HEK293 (cell line): Measurements from ENCODE around the gene LAMP1.
"Not testable (repeated sequence)": the region's sequence is repeated elsewhere in the genome, so short reads cannot be mapped to it uniquely, and the experiment has no call there.

Source experiments
- CTCF ChIA-PET: fragments of 350-600 bp; formaldehyde crosslinking; extraction: SDS; loops from one replicate; lab custom pipeline; 2021; ENCODE audit warnings: antibody characterized with exemption; lab: Yijun Ruan, JAX
- POLR2A ChIA-PET: fragments of 300-600 bp; formaldehyde crosslinking; extraction: SDS; loops from one replicate; lab custom pipeline; 2020; ENCODE audit warnings: antibody characterized with exemption, inconsistent platforms; lab: Yijun Ruan, JAX
- H3K27ac ChIP-seq: fragments of 200-500 bp; sonication (Bioruptor generic); 2 replicates; pipeline ENCODE4 v1.5.1; 2014; ENCODE audit warnings: low read depth, low read length, control low read depth, inconsistent platforms; ENCODE audit errors: extremely low read depth
- H3K36me3 ChIP-seq, 2 experiments: fragments of 200-500 bp in 1 of 2; sonication (Bioruptor generic) in 1 of 2; 1 replicate in 1 of 2; 2 replicates in 1 of 2; pipeline ENCODE4 v1.5.1; 2014 to 2017; ENCODE audit warnings: inconsistent platforms in 2 of 2, low read length in 2 of 2; ENCODE audit not compliant: control insufficient read depth in 2 of 2, insufficient read depth in 1 of 2
- H3K4me1 ChIP-seq: fragments of 200-500 bp; sonication (Bioruptor generic); 2 replicates; pipeline ENCODE4 v1.5.1; 2014; ENCODE audit warnings: mild to moderate bottlenecking, low read length, inconsistent platforms; ENCODE audit not compliant: control insufficient read depth, insufficient read depth
- H3K4me3 ChIP-seq: 2 replicates; pipeline ENCODE4 v1.5.1; 2011; ENCODE audit warnings: low read depth, mild to moderate bottlenecking, control low read depth, low read length, moderate library complexity
- H3K9me3 ChIP-seq: fragments of 200-500 bp; sonication (Bioruptor generic); 2 replicates; pipeline ENCODE4 v1.5.1; 2014; ENCODE audit warnings: low read depth, low read length, inconsistent platforms; ENCODE audit not compliant: control insufficient read depth, insufficient read depth
- FEZF1 ChIP-seq: fragments of 450-650 bp; formaldehyde crosslinking; IDR thresholded peaks from 2 replicates; pipeline ENCODE4 v1.5.1; 2016; ENCODE audit warnings: missing biosample characterization, missing genetic modification characterization
- INSM2 ChIP-seq: fragments of 450-650 bp; formaldehyde crosslinking; IDR thresholded peaks from 2 replicates; pipeline ENCODE4 v1.5.1; 2016; ENCODE audit warnings: missing biosample characterization, missing genetic modification characterization
- MEIS1 ChIP-seq: sonication (generic); formaldehyde crosslinking; IDR thresholded peaks from 2 replicates; pipeline ENCODE4 v1.8.1; 2022; ENCODE audit warnings: missing genetic modification reagents, mild to moderate bottlenecking, borderline replicate concordance
- MYNN ChIP-seq: fragments of 450-650 bp; formaldehyde crosslinking; IDR thresholded peaks from 2 replicates; pipeline ENCODE4 v1.5.1; 2016; ENCODE audit warnings: missing biosample characterization, missing genetic modification characterization, borderline replicate concordance
- RBAK ChIP-seq: fragments of 450-650 bp; formaldehyde crosslinking; IDR thresholded peaks from 2 replicates; pipeline ENCODE4 v1.5.1; 2016; ENCODE audit warnings: missing biosample characterization, missing genetic modification characterization
- SALL2 ChIP-seq: fragments of 450-650 bp; formaldehyde crosslinking; IDR thresholded peaks from 2 replicates; pipeline ENCODE4 v1.5.0; 2017; ENCODE audit warnings: missing biosample characterization, mild to moderate bottlenecking, missing genetic modification characterization, borderline replicate concordance
- TSHZ1 ChIP-seq: fragments of 450-650 bp; formaldehyde crosslinking; IDR thresholded peaks from 2 replicates; pipeline ENCODE4 v1.5.1; 2016; ENCODE audit warnings: missing biosample characterization, missing genetic modification characterization, borderline replicate concordance
- ZBTB20 ChIP-seq: fragments of 450-650 bp; formaldehyde crosslinking; IDR thresholded peaks from 2 replicates; pipeline ENCODE4 v1.5.1; 2016; ENCODE audit warnings: missing biosample characterization, missing genetic modification characterization
- ZNF112 ChIP-seq: fragments of 450-650 bp; formaldehyde crosslinking; IDR thresholded peaks from 2 replicates; pipeline ENCODE4 v1.5.0; 2017; ENCODE audit warnings: missing biosample characterization, missing genetic modification characterization
- ZNF175 ChIP-seq: fragments of 450-650 bp; formaldehyde crosslinking; IDR thresholded peaks from 2 replicates; pipeline ENCODE4 v1.5.1; 2016; ENCODE audit warnings: missing biosample characterization, missing genetic modification characterization
- ZNF335 ChIP-seq: fragments of 450-650 bp; formaldehyde crosslinking; conservative IDR thresholded peaks from 2 replicates; pipeline ENCODE4 v1.5.1; 2016; ENCODE audit warnings: missing biosample characterization, missing genetic modification characterization
- ZNF391 ChIP-seq: fragments of 450-650 bp; formaldehyde crosslinking; IDR thresholded peaks from 2 replicates; pipeline ENCODE4 v1.5.1; 2016; ENCODE audit warnings: low read depth, missing biosample characterization, missing genetic modification characterization, borderline replicate concordance
- ZNF449 ChIP-seq: fragments of 450-650 bp; formaldehyde crosslinking; IDR thresholded peaks from 2 replicates; pipeline ENCODE4 v1.5.1; 2017; ENCODE audit warnings: missing biosample characterization, mild to moderate bottlenecking, missing genetic modification characterization, moderate library complexity
- ZNF48 ChIP-seq: fragments of 450-650 bp; formaldehyde crosslinking; IDR thresholded peaks from 2 replicates; pipeline ENCODE4 v1.5.1; 2016; ENCODE audit warnings: missing biosample characterization, missing genetic modification characterization
- ZNF549 ChIP-seq: fragments of 450-650 bp; IDR thresholded peaks from 2 replicates; pipeline ENCODE4 v1.5.1; 2018; ENCODE audit warnings: missing biosample characterization, missing genetic modification characterization, mild to moderate bottlenecking, inconsistent platforms, moderate library complexity
- ZNF747 ChIP-seq: fragments of 450-650 bp; formaldehyde crosslinking; IDR thresholded peaks from 2 replicates; pipeline ENCODE4 v1.5.1; 2016; ENCODE audit warnings: missing biosample characterization, missing genetic modification characterization
- ZNF785 ChIP-seq: fragments of 450-650 bp; formaldehyde crosslinking; IDR thresholded peaks from 2 replicates; pipeline ENCODE4 v1.5.1; 2016; ENCODE audit warnings: missing biosample characterization, missing genetic modification characterization
- ZNF830 ChIP-seq: fragments of 450-650 bp; IDR thresholded peaks from 2 replicates; pipeline ENCODE4 v1.5.0; 2018; ENCODE audit warnings: missing biosample characterization, missing genetic modification characterization, low read depth, mild to moderate bottlenecking, moderate library complexity

LAMP1 gene

GRCh38 chr13:113258321-113259054 lies 38.6 kb upstream of the LAMP1 start (continued):
- TF ChIP-seq MYNN (tag by site-specific recombination): no peak
- TF ChIP-seq, all 188 proteins: peak for 0

- ChIA-PET CTCF (no interaction called here), POLR2A (no interaction called here)
- H3K27ac ChIP-seq: no peak overlapping the region
- H3K36me3 ChIP-seq: peaks cover 11 to 48% of the 10 kb centered on the region in 2 experiments; a peak in 2 of 3 replicates
- TF ChIP-seq ZNF549 (tag by site-specific recombination): no peak
- TF ChIP-seq MEIS1 (CRISPR knock-in tag): no peak
- H3K4me1 ChIP-seq: no peaks in the 10 kb centered on the region
- no peaks in the 10 kb centered on the region for H3K9me3 ChIP-seq
- H3K4me3 ChIP-seq: no peak overlapping the region
Measured at GRCh38 chr13:113260996-113261395, 36.0 kb upstream of the LAMP1 start.

GRCh38 chr13:113263016-113263415 lies 34.0 kb upstream of the LAMP1 start:
- POLR2A ChIA-PET, H3K4me1 ChIP-seq, H3K9me3 ChIP-seq, CTCF ChIA-PET, H3K27ac ChIP-seq, H3K4me3 ChIP-seq: not testable (repeated sequence)
- H3K36me3 ChIP-seq: peaks cover under 1 to 37% of the 10 kb centered on the region in 2 experiments; a peak in 2 of 3 replicates

GRCh38 chr13:113267642-113268405 lies 29.2 kb upstream of the LAMP1 start:
- Histone ChIP-seq H3K9me3 (no peaks in the 10 kb centered on the region), H3K36me3 (peaks cover 0 to 8% of the 10 kb centered on the region in 2 experiments; a peak in 1 of 3 replicates), H3K4me1 (no peaks in the 10 kb centered on the region), H3K27ac (no peak overlapping the region), H3K4me3 (no peak overlapping the region)
- no peak for TF ChIP-seq ZNF830 (tag by site-specific recombination)
- no peak for TF ChIP-seq FEZF1 (tag by site-specific recombination)
- no peak for TF ChIP-seq TSHZ1 (tag by site-specific recombination)
- TF ChIP-seq SALL2 (tag by site-specific recombination): no peak
- TF ChIP-seq ZBTB20 (tag by site-specific recombination): no peak
- no peak for TF ChIP-seq ZNF747 (tag by site-specific recombination)
- TF ChIP-seq ZNF48 (tag by site-specific recombination): no peak
- TF ChIP-seq ZNF175 (tag by site-specific recombination): no peak
- no peak for TF ChIP-seq ZNF391
- TF ChIP-seq RBAK (tag by site-specific recombination): no peak
- no peak for TF ChIP-seq ZNF449 (tag by site-specific recombination)
- TF ChIP-seq ZNF112 (tag by site-specific recombination): no peak
- no peak for TF ChIP-seq ZNF335 (tag by site-specific recombination)
- no peak for TF ChIP-seq INSM2 (tag by site-specific recombination)
- no peak for TF ChIP-seq ZNF785
- ChIA-PET POLR2A (no interaction called here), CTCF (interaction anchor here (0.6 kb wide), 1 partner anchor 226 kb away, joined by 3 read pairs; no protein-coding TSS in a partner anchor)
